Pulmonary artery endothelial cell (primary cell): ENCODE results near the gene KBTBD13. TPM values are rescaled to one million over a fixed set of nuclear protein-coding genes. Genes with fewer than 3 reads are reported as not detected.

Source experiments
- DNase-seq: peaks from one replicate; pipeline ENCODE4 v3.0.0-alpha.2; 2011; ENCODE audit warnings: low read depth, low spot score
- total RNA-seq: library from RNA; depleted of rRNA; stranded (reverse); fragments of >200 nt; gene quantifications from 2 replicates; pipeline ENCODE4 v1.2.3, GENCODE V29; 2014

Gene KBTBD13
- total RNA-seq, 1 donor from 2014 or later, result not detected

- DNase-seq, result no peak
These were observed 25.3 kb upstream of the KBTBD13 start for GRCh38 chr15:65051266-65051665.

GRCh38 chr15:65052956-65053355 is 23.6 kb upstream of the KBTBD13 start:
- no peak for DNase-seq

DNA sequence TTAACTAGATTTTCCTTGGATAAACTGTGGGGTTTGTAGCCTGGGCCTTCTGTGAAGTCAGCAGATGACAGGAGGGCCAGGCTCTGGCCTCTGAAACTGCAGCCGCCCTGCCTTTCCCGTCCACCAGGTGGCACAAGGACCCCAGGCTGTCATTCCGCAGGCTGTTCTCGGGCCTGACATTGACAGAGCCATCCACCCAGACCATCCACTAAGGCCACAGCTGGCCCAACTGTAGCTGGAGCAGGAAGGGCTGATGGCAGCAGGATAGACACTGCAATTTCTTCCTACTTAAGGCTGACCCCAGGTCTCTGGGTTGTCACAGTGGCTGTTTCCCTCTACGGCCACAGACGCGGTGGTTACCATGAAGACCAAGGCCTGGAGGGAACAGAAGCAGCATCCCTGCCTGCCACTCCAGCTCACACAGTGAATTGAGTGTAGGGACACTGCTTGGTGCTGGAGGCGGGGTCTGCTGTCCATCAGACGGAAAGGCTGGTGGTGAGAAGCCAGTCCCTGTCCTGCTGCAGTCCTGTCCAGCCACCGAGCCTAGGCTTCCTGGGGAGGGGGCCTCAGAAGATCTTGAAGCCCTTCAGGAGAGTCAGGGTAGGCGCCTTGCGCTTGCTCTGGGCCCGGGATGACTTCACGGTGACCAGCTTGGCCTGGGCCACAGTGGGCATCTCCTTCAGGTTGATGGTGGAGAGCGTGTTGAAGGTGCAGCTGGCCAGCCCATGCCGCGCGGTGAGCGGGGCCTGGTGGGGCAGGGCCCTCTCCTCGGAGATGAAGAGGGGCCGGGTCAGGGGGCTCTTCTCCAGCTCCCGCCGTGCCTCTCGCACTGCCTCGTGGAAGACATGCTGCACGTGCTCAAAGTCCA is 22.0 kb upstream of the KBTBD13 start:
- DNase-seq, result no peak

GRCh38 chr15:65055201-65055870 is 21.2 kb upstream of the KBTBD13 start:
- DNase-seq, result no peak

GRCh38 chr15:65056106-65056505 is 20.4 kb upstream of the KBTBD13 start:
- no peak for DNase-seq

- DNase-seq, result no peak
These were observed 19.5 kb upstream of the KBTBD13 start for GRCh38 chr15:65056868-65057548.

DNA sequence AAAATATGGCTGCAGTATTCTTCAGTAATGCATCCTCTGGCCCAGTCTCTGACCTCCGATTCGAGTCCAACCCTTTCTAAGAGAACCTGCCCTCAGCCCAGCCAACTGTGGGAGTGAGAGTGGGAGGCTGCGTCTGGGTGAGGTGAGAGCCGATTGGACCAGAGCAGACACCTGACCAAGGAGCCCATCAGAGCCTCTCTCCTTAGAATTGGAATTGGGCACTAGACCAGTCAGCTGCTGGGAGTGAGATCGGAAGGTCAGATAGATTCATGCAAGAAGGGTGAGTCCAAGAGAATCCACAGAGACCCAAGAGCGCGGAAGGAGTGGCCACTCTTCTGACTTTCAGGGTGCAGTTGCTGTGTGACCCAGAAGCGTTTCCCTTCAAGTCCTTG is 19.0 kb upstream of the KBTBD13 start:
- no peak for DNase-seq

- no peak for DNase-seq
These were observed 17.9 kb upstream of the KBTBD13 start for GRCh38 chr15:65058394-65059368.

GRCh38 chr15:65059369-65059750 is 17.2 kb upstream of the KBTBD13 start:
- DNase-seq, result no peak

DNA sequence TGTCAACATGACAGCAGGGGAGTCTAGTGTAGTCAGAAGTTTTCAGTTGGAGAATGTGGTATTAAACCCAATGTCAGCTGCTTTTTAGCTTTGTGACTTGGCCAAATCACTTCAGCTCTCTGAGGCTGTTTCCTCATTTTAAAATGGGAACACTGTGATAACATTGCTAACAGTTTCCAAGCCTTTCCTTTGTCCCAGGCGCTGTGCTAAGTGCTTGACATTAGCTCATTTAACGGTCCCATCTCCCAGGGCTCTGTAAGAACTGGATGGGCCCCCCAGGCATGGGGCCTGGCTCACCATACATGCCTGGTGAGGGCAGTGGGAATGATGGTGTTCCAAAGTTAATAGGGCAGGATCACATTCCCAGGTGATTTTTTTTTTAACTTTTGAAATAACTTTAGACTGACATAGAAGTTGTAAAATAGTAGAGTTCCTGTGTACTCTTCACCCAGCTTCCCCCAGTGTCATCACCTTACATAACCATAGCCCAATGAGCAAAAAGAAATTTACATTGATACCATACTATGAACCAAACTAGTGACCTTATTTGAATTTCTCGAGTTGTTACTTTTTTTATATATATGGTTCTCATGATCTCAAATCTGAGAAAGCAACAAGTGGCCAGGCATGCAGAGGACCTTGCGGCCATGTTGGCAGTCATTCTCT is 16.5 kb upstream of the KBTBD13 start:
- DNase-seq, result no peak

- no peak for DNase-seq
These were observed 15.7 kb upstream of the KBTBD13 start for GRCh38 chr15:65060641-65061397.

- DNase-seq, result no peak
These were observed 14.5 kb upstream of the KBTBD13 start for GRCh38 chr15:65062061-65062460.

- DNase-seq, result no peak
These were observed 13.8 kb upstream of the KBTBD13 start for GRCh38 chr15:65062726-65063125.

- no peak for DNase-seq
These were observed 10.4 kb upstream of the KBTBD13 start for GRCh38 chr15:65066001-65066634.

GRCh38 chr15:65066635-65067316 is 9.8 kb upstream of the KBTBD13 start:
- DNase-seq, result no peak

- DNase-seq, result no peak
These were observed 9.3 kb upstream of the KBTBD13 start for GRCh38 chr15:65067317-65067644.

- no peak for DNase-seq
These were observed 8.7 kb upstream of the KBTBD13 start, which contains the start of gene RASL12 for GRCh38 chr15:65067645-65068402. TSS of gene RASL12 (minus strand) at chr15:65067991. CDS start at chr15:65067835, 156 bp downstream.

- no peak for DNase-seq
These were observed 8.2 kb upstream of the KBTBD13 start for GRCh38 chr15:65068403-65068788.
